CD8-positive, alpha-beta memory T cell (primary cell): ENCODE data around the gene GRID1. TPM values are rescaled to one million over a fixed set of nuclear protein-coding genes. Genes with fewer than 3 reads are reported as not detected.

Experiments used
- CTCF ChIA-PET: fragments of 350-600 bp; sonication (Branson Sonifier 250); formaldehyde crosslinking; loops from one replicate; lab custom pipeline; 2021; ENCODE audit warnings: antibody characterized with exemption; lab: Charles Lee
- POLR2A ChIA-PET: fragments of 350-600 bp; sonication (Branson Sonifier 250); formaldehyde crosslinking; loops from one replicate; lab custom pipeline; 2021; ENCODE audit warnings: antibody characterized with exemption; lab: Charles Lee
- DNase-seq, 5 donors: peaks; one replicate each; pipeline versions ENCODE4 v3.0.0 to v3.0.0-alpha.2; 2020 to 2022; ENCODE audit warnings: mixed read lengths in 1 of 5
- H3K27ac ChIP-seq: one replicate; pipeline ENCODE4 v1.7.0; 2013; ENCODE audit warnings: low read depth, mild to moderate bottlenecking, low read length, moderate library complexity
- H3K27me3 ChIP-seq: 2 replicates; pipeline ENCODE4 v1.7.0; 2013; ENCODE audit warnings: low read length, mild to moderate bottlenecking; ENCODE audit not compliant: insufficient read depth, poor library complexity, severe bottlenecking
- H3K36me3 ChIP-seq: 2 replicates; pipeline ENCODE4 v1.7.0; 2013; ENCODE audit warnings: mild to moderate bottlenecking, low read length, moderate library complexity; ENCODE audit not compliant: insufficient read depth
- H3K4me1 ChIP-seq: 2 replicates; pipeline ENCODE4 v1.7.0; 2013; ENCODE audit warnings: mild to moderate bottlenecking, low read length, moderate library complexity; ENCODE audit not compliant: insufficient read depth
- H3K4me3 ChIP-seq: 2 replicates; pipeline ENCODE4 v1.7.0; 2013; ENCODE audit warnings: mild to moderate bottlenecking, low read length
- H3K9me3 ChIP-seq: 2 replicates; pipeline ENCODE4 v1.7.0; 2013; ENCODE audit warnings: mild to moderate bottlenecking, low read length
- H3K27ac Mint-ChIP-seq, 8 donors: one replicate each; pipeline ENCODE4 v1.8.0; 2020 to 2021; ENCODE audit warnings: mixed read lengths in 8 of 8, mild to moderate bottlenecking in 6 of 8, inconsistent platforms in 3 of 8, moderate library complexity in 3 of 8
- H3K27me3 Mint-ChIP-seq, 2 donors: one replicate each; pipeline ENCODE4 v1.8.0; 2020 to 2021; ENCODE audit warnings: mixed read lengths in 2 of 2, mild to moderate bottlenecking in 1 of 2, moderate library complexity in 1 of 2
- H3K36me3 Mint-ChIP-seq, 3 donors: one replicate each; pipeline ENCODE4 v1.8.0; 2020 to 2021; ENCODE audit warnings: mixed read lengths in 3 of 3, inconsistent platforms in 1 of 3, mild to moderate bottlenecking in 1 of 3
- H3K4me1 Mint-ChIP-seq, 3 donors: one replicate each; pipeline ENCODE4 v1.8.0; 2020 to 2021; ENCODE audit warnings: mixed read lengths in 3 of 3, inconsistent platforms in 1 of 3, mild to moderate bottlenecking in 1 of 3
- H3K4me3 Mint-ChIP-seq, 7 donors: one replicate each; pipeline ENCODE4 v1.8.0; 2020 to 2021; ENCODE audit warnings: mixed read lengths in 7 of 7, mild to moderate bottlenecking in 6 of 7, moderate library complexity in 4 of 7, inconsistent platforms in 2 of 7
- H3K9me3 Mint-ChIP-seq, 5 donors: one replicate each; pipeline ENCODE4 v1.8.0; 2020 to 2022; ENCODE audit warnings: mixed read lengths in 5 of 5, mild to moderate bottlenecking in 3 of 5, moderate library complexity in 2 of 5, inconsistent platforms in 1 of 5
- polyA plus RNA-seq: library from polyadenylated mRNA; unstranded; fragments of 300-500 nt; fragmentation: Illumina TruSeq; gene quantifications from one replicate; pipeline ENCODE4 v1.2.3, GENCODE V29; 2021
- total RNA-seq, 2 experiments: library from RNA; stranded (reverse); gene quantifications; one replicate each; pipeline ENCODE4 v1.2.3, GENCODE V29; 2021

The GRID1 gene
- total and polyA plus RNA-seq, 3 experiments from 2014 or later = not detected

DNA sequence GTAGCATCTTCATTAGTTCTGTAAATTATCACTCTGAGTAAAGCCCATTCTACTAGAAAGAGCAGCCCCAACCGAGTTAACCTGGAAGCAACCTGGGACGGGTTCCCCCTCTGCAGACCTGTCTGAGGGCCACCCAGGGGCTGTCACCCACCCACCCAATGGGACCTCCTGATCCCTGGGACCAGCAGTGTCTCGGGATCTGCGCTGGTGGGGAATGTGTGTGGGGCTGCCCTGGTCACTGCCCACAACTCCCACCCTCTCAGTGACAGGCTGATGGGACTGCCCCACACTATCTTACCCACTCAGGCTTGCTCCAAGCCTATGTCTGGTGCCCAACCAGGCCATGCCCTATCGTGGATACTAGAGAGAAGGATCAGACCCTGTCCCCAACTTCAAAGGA, 215.0 kb downstream of the GRID1 start:
- no peak overlapping the region for H3K27ac Mint-ChIP-seq
- ChIA-PET CTCF (no interaction called here), POLR2A (no interaction called here)
- H3K36me3 Mint-ChIP-seq = no peaks in the 10 kb centered on the region
- H3K4me1 Mint-ChIP-seq = no peaks in the 10 kb centered on the region
- Histone ChIP-seq H3K4me1 (no peaks in the 10 kb centered on the region), H3K4me3 (no peak overlapping the region), H3K9me3 (no peaks in the 10 kb centered on the region), H3K27me3 (no peaks in the 10 kb centered on the region), H3K36me3 (no peaks in the 10 kb centered on the region), H3K27ac (no peak overlapping the region)
- no peaks in the 10 kb centered on the region for H3K9me3 Mint-ChIP-seq
- no peak for DNase-seq
- H3K27me3 Mint-ChIP-seq = peaks cover 3 to 8% of the 10 kb centered on the region in 2 donors
- no peak overlapping the region for H3K4me3 Mint-ChIP-seq

DNA sequence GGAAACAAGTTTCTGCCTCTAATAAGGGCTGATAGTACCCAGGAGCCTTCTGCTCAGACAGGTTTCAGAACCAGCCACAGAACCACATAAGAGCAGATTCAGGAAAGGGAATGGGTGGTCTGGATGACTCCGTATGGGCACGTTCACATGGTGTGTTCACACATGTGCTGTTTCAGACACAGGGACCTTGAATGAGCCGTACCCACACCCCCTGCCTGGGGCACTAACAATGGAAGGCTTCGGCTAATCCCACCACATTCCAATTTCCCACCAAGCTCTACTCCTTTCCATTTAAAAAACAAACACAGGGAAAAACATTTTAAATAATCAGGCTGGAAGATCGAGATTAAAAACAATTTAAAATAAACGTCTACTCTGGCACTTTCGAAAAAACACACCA, 217.3 kb downstream of the GRID1 start:
- Histone ChIP-seq H3K4me1 (no peaks in the 10 kb centered on the region), H3K9me3 (no peaks in the 10 kb centered on the region), H3K27me3 (no peaks in the 10 kb centered on the region), H3K4me3 (no peak overlapping the region), H3K27ac (no peak overlapping the region), H3K36me3 (no peaks in the 10 kb centered on the region)
- POLR2A ChIA-PET = no interaction called here
- Mint-ChIP-seq H3K27me3 (peaks cover 4 to 6% of the 10 kb centered on the region in 2 donors), H3K9me3 (no peaks in the 10 kb centered on the region), H3K4me1 (no peaks in the 10 kb centered on the region), H3K36me3 (no peaks in the 10 kb centered on the region), H3K27ac (no peak overlapping the region), H3K4me3 (no peak overlapping the region)
- no peak for DNase-seq
- CTCF ChIA-PET = no interaction called here

DNA sequence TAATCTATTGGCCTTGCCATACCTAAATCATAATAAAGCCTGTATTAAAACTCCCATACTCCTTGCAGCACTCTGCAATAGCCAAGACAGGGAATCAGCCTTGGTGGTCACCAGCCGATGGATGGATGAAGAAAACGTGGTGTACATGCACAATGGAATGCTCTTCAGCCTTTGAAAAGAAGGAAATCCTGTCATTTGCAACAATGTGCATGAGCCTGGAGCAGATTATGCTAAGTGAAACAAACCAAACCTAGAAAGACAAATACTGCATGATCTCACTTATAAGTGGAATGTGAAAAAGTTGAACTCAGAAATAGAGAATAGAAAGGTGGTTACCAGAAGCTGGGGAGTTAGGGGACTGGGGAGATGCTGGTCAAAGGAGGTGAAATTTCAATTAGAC, 218.5 kb downstream of the GRID1 start:
- Mint-ChIP-seq H3K27ac (no peak overlapping the region), H3K27me3 (peaks cover 4% of the 10 kb centered on the region in 2 donors), H3K9me3 (no peaks in the 10 kb centered on the region), H3K36me3 (no peaks in the 10 kb centered on the region), H3K4me3 (no peak overlapping the region), H3K4me1 (no peaks in the 10 kb centered on the region)
- ChIA-PET POLR2A (no interaction called here), CTCF (no interaction called here)
- H3K9me3 ChIP-seq = no peaks in the 10 kb centered on the region
- DNase-seq = no peak
- H3K27ac ChIP-seq = no peak overlapping the region
- no peaks in the 10 kb centered on the region for H3K4me1 ChIP-seq
- H3K4me3 ChIP-seq = no peak overlapping the region
- no peaks in the 10 kb centered on the region for H3K27me3 ChIP-seq
- no peaks in the 10 kb centered on the region for H3K36me3 ChIP-seq

DNA sequence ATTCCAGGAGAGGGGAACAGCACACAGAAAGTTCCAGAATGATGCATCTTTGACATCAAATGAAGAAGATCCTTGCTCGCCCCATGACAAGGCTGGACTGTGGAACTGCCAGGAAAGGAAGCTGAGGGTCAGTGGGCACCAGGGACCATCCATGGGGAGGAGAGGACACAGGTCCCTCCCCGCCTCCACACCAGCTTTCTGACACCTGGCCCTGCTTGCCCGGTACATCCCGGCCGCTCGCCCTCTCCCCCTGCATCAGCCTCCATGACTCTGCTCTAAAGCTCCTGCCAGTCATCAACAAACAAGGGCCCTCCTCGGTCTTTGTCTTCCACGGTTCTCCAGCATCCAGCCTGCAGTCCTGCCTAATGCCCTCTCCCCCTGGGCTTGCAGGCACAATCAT, 222.3 kb downstream of the GRID1 start:
- Histone ChIP-seq H3K36me3 (no peaks in the 10 kb centered on the region), H3K4me3 (no peak overlapping the region), H3K9me3 (no peaks in the 10 kb centered on the region), H3K27ac (no peak overlapping the region), H3K4me1 (no peaks in the 10 kb centered on the region), H3K27me3 (no peaks in the 10 kb centered on the region)
- ChIA-PET POLR2A (no interaction called here), CTCF (no interaction called here)
- Mint-ChIP-seq H3K9me3 (no peaks in the 10 kb centered on the region), H3K27me3 (peaks cover 0 to 7% of the 10 kb centered on the region in 2 donors), H3K36me3 (no peaks in the 10 kb centered on the region), H3K27ac (no peak overlapping the region), H3K4me3 (no peak overlapping the region), H3K4me1 (no peaks in the 10 kb centered on the region)
- no peak for DNase-seq

DNA sequence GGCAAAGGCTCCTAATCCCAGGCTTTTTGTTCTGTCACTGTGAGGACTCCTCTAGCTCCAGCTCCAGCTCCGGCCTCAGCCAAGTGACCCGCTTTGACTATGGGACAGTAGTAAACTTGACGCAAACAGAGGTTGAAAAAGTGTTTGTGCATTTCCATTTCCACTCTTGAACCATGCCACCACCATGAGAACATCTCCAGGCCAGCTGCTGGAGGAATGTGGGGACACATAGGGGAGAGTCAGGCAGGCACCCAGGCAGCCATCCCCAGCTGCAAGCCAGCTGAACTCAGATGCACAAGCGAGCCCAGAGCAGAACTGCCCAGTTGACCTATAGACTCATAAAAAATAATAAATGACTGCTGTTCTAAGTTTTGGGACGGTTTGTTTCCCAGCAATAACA, 224.7 kb downstream of the GRID1 start:
- POLR2A ChIA-PET = no interaction called here
- H3K9me3 Mint-ChIP-seq = no peaks in the 10 kb centered on the region
- H3K36me3 Mint-ChIP-seq = no peaks in the 10 kb centered on the region
- CTCF ChIA-PET = no interaction called here
- H3K4me1 Mint-ChIP-seq = no peaks in the 10 kb centered on the region
- H3K4me3 ChIP-seq = no peak overlapping the region
- no peaks in the 10 kb centered on the region for H3K9me3 ChIP-seq
- no peaks in the 10 kb centered on the region for H3K36me3 ChIP-seq
- peaks cover 0 to 7% of the 10 kb centered on the region in 2 donors for H3K27me3 Mint-ChIP-seq
- DNase-seq = no peak
- H3K27ac ChIP-seq = no peak overlapping the region
- no peaks in the 10 kb centered on the region for H3K27me3 ChIP-seq
- no peaks in the 10 kb centered on the region for H3K4me1 ChIP-seq
- H3K4me3 Mint-ChIP-seq = no peak overlapping the region
- no peak overlapping the region for H3K27ac Mint-ChIP-seq

DNA sequence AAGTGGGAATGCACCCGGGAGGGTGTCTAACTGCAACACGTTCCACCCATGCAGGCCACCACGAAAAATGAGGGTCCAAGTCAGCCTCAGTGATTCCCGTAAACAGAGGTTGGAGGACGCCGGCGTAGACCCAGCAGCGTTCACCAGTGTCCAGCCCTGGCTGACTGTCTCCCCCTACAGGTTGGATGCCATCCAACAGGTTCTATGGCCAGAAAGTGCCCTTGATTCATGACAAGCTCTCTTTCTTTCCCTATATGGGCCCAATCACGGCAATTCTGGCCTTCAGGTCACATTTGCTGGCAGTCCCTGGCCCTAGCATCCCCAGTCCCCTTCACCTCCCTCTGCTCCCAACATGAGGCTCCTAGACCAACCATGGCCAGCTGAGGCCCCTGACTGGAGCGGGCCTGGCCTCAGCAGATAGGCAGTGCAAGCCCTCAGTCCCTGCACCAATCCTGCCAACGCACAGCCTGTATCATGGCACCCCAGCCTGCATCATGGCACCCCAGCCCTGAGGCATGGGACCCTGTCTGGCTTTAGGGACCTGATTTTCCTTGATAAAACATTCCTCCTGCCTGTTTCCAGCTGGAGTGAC, 227.4 kb downstream of the GRID1 start:
- POLR2A ChIA-PET = no interaction called here

DNA sequence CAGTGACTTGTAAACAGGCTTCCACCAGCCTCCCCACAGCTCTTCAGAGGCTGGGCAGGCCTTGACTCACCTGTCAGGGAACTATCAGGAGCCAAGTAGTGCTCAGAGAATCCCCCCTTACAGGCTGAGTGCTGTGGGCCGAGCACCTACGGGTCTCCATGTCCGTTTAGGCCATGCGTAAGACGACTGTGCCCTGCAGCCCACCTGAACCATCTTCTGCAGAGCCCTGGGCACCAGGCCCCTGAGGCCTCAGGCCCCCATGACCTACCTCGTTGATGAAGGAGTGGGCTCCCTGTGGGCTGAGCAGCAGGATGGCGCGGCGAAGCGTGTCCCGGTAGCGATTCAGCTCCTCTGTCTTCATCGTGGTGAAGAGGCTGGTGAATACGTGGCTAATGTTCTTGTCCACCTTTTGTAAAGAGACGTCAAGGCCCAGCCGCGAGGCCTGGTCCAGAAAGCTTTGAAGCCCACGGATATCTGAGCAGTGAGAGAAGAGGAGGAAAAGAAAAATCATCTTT, 228.0 kb downstream of the GRID1 start:
- no peaks in the 10 kb centered on the region for H3K4me1 ChIP-seq
- no peak overlapping the region for H3K4me3 ChIP-seq
- H3K27ac Mint-ChIP-seq = no peak overlapping the region
- H3K27ac ChIP-seq = no peak overlapping the region
- DNase-seq = no peak
- H3K36me3 ChIP-seq = no peaks in the 10 kb centered on the region
- H3K36me3 Mint-ChIP-seq = no peaks in the 10 kb centered on the region
- CTCF ChIA-PET = interaction anchor here (0.5 kb wide), 1 partner anchor 504 kb away, joined by 3 read pairs; no protein-coding TSS in a partner anchor
- H3K4me3 Mint-ChIP-seq = no peak overlapping the region
- no peaks in the 10 kb centered on the region for H3K4me1 Mint-ChIP-seq
- POLR2A ChIA-PET = no interaction called here
- H3K27me3 ChIP-seq = no peaks in the 10 kb centered on the region
- peaks cover 0 to 4% of the 10 kb centered on the region in 2 donors for H3K27me3 Mint-ChIP-seq
- no peaks in the 10 kb centered on the region for H3K9me3 Mint-ChIP-seq
- H3K9me3 ChIP-seq = no peaks in the 10 kb centered on the region

More for the DNA sequence above, 227.4 kb downstream of the GRID1 start:
- no peaks in the 10 kb centered on the region for H3K27me3 ChIP-seq
- H3K9me3 ChIP-seq = no peaks in the 10 kb centered on the region
- H3K4me1 ChIP-seq = no peaks in the 10 kb centered on the region
- no peaks in the 10 kb centered on the region for H3K9me3 Mint-ChIP-seq
- no peak overlapping the region for H3K27ac Mint-ChIP-seq
- H3K27me3 Mint-ChIP-seq = peaks cover 0 to 4% of the 10 kb centered on the region in 2 donors
- CTCF ChIA-PET = interaction anchor here (0.5 kb wide), 1 partner anchor 505 kb away, joined by 3 read pairs; no protein-coding TSS in a partner anchor
- H3K36me3 Mint-ChIP-seq = no peaks in the 10 kb centered on the region
- H3K27ac ChIP-seq = no peak overlapping the region
- no peaks in the 10 kb centered on the region for H3K4me1 Mint-ChIP-seq
- H3K4me3 Mint-ChIP-seq = no peak overlapping the region
- no peaks in the 10 kb centered on the region for H3K36me3 ChIP-seq
- DNase-seq = no peak
- no peak overlapping the region for H3K4me3 ChIP-seq

DNA sequence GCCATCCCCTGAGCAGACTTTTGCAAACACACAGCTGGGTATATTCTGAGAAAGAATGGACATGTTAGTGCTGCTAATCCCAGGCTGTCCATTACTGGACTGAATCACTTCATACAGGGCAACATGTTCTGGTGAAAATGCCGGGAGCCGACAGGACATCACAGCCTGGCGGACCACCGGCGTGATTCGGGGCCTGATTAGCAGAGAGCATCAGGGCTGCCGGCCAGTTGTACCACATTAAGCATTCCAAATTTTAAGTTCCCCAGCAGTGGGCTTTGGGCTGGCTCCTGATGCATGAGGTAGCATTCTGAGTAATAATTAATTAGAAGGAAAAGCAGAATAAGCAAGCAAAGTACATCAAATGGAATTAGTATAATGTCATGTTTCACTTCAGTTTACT, 229.0 kb downstream of the GRID1 start:
- Histone ChIP-seq H3K4me1 (no peaks in the 10 kb centered on the region), H3K4me3 (no peak overlapping the region), H3K9me3 (no peaks in the 10 kb centered on the region), H3K36me3 (no peaks in the 10 kb centered on the region), H3K27me3 (no peaks in the 10 kb centered on the region), H3K27ac (no peak overlapping the region)
- Mint-ChIP-seq H3K36me3 (no peaks in the 10 kb centered on the region), H3K27me3 (peaks cover 0 to 3% of the 10 kb centered on the region in 2 donors), H3K9me3 (no peaks in the 10 kb centered on the region), H3K4me1 (no peaks in the 10 kb centered on the region), H3K27ac (no peak overlapping the region), H3K4me3 (no peak overlapping the region)
- DNase-seq = no peak
- CTCF ChIA-PET = no interaction called here
- POLR2A ChIA-PET = no interaction called here
